Measurements from ENCODE around the gene EOMES. TPM values are rescaled to one million over a fixed set of nuclear protein-coding genes. Genes with fewer than 3 reads are reported as not detected.

Gene EOMES
- total RNA-seq, 2 donors from 2014 or later: 0.24 to 0.32 TPM

DNA sequence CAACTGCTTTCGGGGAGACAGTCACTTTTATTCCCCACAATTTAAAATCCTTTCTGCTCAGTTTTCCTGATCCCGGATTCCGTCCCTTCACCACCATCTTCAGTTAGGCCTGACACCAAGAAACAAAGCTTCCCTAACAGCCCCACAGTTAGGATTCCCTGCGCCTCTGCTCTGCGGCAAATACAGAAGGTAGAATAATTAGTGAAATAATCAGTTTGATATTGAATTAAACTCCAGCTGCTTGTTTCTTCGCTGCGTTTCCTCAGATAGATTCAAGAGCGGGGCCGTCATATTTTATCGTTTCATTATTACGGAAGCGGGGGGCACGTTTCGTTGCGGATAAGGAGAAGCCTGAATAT, 1.3 kb upstream of the EOMES start:
- intact Hi-C loops (cut with DNase I): no loop called here

DNA sequence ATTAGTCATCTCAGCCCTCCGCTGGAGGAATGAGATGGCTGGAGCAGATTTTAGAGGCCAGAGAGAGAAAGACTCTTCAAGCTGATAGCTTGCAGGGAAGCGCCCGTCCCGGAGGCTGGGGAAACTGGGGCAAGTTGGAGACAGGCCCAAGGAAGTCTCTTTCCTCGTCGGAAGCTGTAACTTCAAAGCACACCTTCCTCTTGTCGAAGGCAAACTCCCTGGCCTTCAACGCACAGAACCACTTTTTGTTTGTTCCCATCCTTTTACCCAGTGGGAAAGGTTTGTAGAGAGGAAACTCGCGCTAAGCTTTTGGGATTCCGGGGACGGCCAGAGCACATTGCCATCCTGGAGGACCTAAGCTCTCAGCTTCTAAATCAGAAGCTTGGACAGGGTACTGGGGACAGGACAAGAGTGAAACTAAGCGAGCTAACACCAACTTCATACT, 900 bp upstream of the EOMES start:
- intact Hi-C loops (cut with DNase I): no loop called here

More for the DNA sequence above, 1.3 kb upstream of the EOMES start:
- no peak for DNase-seq (ENCODE audit: low spot score)

GRCh38 chr3:27720899-27721716, 1.0 kb downstream of the EOMES start:
- DNase-seq (ENCODE audit: low spot score): no peak
- intact Hi-C loops (cut with DNase I): no loop called here

More for the DNA sequence above, 900 bp upstream of the EOMES start:
- no peak for DNase-seq (ENCODE audit: low spot score)

- DNase-seq (ENCODE audit: low spot score): no peak
- intact Hi-C loops (cut with DNase I): no loop called here
Observed at GRCh38 chr3:27719314-27720003, 2.7 kb downstream of the EOMES start.

- intact Hi-C loops (cut with DNase I): no loop called here
- no peak for DNase-seq (ENCODE audit: low spot score)
Observed at GRCh38 chr3:27718459-27718858, 3.7 kb downstream of the EOMES start.

DNA sequence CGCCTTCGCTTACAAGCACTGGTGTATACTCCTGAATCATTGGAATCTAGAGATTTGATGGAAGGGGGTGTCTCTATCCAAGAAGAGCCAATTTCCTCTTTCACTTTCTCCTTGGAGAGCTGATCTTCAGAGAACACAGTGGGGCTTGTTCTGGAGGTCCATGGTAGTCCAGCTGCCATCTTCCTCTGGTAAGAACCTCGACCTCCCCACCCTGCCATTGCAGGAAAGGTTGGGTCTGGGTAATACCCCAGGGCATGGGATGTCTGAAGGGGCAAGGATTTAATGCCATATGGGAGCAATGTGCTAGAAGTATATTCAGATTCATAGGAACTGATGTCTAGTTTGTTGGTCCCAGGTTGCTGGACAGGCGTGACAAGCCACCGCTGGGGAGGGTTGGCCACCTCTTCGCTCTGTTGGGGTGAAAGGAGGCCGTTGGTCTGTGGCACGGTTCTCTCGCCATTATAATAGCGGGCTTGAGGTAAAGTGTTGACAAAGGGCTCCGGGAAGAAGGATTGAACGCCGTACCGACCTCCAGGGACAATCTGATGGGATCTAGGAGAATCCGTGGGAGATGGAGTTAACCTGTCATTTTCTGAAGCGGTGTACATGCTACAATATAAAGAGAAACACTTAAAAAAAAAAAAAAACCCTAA, 4.8 kb downstream of the EOMES start:
- no peak for DNase-seq (ENCODE audit: low spot score)
- intact Hi-C loops (cut with DNase I): no loop called here

GRCh38 chr3:27716309-27716708, 5.8 kb downstream of the EOMES start:
- intact Hi-C loops (cut with DNase I): no loop called here

GRCh38 chr3:27715863-27716262, 6.3 kb downstream of the EOMES start:
- intact Hi-C loops (cut with DNase I): no loop called here

More at GRCh38 chr3:27716309-27716708, 5.8 kb downstream of the EOMES start:
- DNase-seq (ENCODE audit: low spot score): no peak

GRCh38 chr3:27715454-27715806, 6.7 kb downstream of the EOMES start:
- intact Hi-C loops (cut with DNase I): no loop called here

More at GRCh38 chr3:27715863-27716262, 6.3 kb downstream of the EOMES start:
- no peak for DNase-seq (ENCODE audit: low spot score)

DNA sequence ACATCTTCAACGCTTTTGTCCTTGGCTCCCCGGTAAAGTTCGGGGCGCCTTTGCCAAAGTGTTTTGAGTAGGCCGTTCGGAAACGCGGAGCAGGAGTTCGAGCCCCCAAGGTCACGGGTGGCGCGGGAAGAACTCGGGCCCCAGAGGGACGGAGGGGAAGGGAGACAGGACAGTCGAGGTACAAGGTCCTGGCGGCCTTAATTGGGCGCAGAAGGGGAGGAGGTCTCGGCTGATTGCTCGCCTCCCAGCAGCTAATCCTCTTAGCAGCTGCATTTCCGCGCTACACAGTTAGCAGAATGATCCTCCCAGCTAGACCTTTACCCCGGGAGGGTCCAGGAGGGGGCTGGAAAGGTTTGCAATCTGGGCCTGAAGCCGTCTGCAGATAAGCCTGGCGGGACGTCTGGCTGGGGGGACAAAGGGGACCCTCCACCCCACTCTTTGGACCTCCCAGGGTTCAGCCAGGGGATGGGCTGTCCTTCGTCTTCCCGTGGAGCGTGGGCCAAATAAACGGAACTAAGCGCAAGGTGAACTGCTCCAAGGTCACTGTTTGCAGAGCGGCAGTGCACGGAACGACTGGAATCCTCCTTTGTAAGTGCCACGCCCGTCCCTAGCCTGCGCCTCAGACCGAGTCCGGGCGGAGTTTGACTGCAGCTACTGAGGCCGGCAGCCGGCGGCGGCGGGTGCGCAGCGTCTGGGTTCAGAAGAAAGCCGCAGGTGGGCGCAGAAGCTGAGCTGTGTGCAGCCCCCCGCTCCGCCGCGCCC, 7.2 kb downstream of the EOMES start:
- peak; percentile 75 for DNase-seq (ENCODE audit: low spot score)

More at GRCh38 chr3:27715454-27715806, 6.7 kb downstream of the EOMES start:
- DNase-seq (ENCODE audit: low spot score): no peak

GRCh38 chr3:27714146-27714526, 8.0 kb downstream of the EOMES start:
- intact Hi-C loops (cut with DNase I): no loop called here
- DNase-seq (ENCODE audit: low spot score): no peak

More for the DNA sequence above, 7.2 kb downstream of the EOMES start:
- intact Hi-C loops (cut with DNase I): no loop called here

GRCh38 chr3:27713435-27714145, 8.5 kb downstream of the EOMES start:
- DNase-seq (ENCODE audit: low spot score): no peak
- intact Hi-C loops (cut with DNase I): no loop called here

DNA sequence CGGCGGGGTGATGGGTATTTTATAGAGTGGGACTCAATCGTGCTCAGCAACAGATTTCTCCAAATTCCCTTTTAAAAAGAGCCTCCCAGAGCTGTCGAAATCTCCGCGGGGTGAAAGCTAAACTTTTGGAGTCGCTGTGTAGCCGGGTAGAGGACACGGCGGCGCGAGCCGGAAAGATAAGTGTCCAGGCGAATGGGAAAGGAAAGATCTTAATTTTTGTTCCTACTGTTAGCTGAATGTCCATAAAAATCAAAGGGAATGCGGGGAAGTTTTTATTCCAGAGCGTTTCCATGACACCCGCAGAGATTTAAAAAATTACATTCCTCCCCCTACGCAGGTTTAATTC, 9.1 kb downstream of the EOMES start:
- intact Hi-C loops (cut with DNase I): no loop called here
- peak; percentile 79 for DNase-seq (ENCODE audit: low spot score)

DNA sequence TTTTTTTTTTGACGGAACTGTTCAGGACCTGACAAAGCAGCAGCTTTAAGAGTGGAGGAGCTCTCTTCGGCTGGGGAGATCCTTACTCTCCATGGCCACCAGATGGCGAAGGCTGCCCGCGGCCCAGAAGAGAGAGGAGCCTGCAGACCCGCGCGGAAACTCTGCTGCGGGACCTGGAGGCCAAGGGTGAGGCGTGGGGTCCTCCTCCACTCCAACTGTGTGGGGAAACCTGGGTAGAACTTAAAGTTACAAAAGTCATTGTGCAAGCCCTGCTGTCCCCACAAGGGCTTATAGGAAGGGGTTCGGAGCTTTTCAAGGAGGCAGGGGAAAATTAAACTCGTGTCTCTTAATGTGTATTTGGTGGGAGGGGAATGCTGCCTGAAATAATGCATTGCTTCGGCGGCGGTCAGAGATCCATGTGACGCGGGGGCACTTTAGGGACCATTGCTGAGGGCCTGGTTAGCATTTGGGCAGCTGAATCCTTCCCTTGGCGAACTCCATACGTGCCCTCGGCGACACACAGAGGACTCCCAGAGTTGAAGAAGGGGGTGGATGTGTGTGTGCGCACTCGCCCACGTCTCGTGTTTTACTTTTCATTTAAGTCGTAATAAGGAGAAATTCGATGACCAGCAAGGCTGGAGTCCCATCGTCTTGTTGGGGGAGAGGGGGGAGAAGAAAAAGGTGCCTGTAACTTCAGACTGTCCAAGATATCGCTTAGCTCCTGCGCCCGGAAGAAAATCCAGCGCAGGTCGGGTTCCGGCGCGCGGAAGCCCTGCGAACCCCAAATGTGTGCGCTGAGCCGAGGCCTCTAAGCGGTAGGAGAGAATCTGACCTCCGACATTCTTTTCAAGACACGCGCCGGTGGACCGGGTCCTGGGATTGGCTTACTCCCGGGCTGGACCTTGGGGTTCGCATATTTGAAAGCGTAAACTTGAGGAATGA, 9.7 kb downstream of the EOMES start:
- intact Hi-C loops (cut with DNase I): no loop called here
- DNase-seq (ENCODE audit: low spot score): peak; percentile 91

DNA sequence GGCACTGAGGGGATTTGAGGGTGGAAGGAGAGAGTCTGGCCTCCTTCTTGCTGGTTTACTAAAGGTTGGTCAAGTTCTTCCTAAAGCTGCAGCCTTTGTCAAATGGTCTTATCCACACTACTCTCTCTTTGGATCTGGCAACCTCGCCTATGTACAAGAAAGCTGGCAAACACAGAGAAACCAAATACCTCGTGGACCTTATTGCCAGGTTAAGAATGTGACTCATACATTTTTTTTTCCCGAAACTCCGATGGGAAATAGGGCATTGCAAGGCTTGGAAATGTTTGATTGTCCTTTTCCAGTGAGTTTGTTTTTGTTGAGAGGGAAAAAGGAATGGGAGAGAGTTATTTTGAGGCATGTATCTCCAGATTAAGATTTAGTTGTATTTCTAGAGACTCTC, 13.9 kb downstream of the EOMES start:
- intact Hi-C loops (cut with DNase I): no loop called here
- no peak for DNase-seq (ENCODE audit: low spot score)

GRCh38 chr3:27699067-27699466, 23.1 kb downstream of the EOMES start:
- intact Hi-C loops (cut with DNase I): no loop called here

GRCh38 chr3:27696906-27697305, 25.2 kb downstream of the EOMES start:
- intact Hi-C loops (cut with DNase I): no loop called here

More at GRCh38 chr3:27699067-27699466, 23.1 kb downstream of the EOMES start:
- DNase-seq (ENCODE audit: low spot score): no peak

GRCh38 chr3:27695636-27696035, 26.5 kb downstream of the EOMES start:
- intact Hi-C loops (cut with DNase I): no loop called here
- no peak for DNase-seq (ENCODE audit: low spot score)

More at GRCh38 chr3:27696906-27697305, 25.2 kb downstream of the EOMES start:
- DNase-seq (ENCODE audit: low spot score): no peak
